Measurements from ENCODE around the gene UTP3.
"Not testable (repeated sequence)": the region's sequence is repeated elsewhere in the genome, so short reads cannot be mapped to it uniquely, and the experiment has no call there.

The UTP3 gene

GRCh38 chr4:70721747-70722146 lies 33.4 kb downstream of the UTP3 start, which contains the start of gene RUFY3:
RUFY3 (plus strand) TSS chr4:70721964; CDS start chr4:70722574, 610 bp downstream.
- peak; percentile 78 to 86 for DNase-seq

DNA sequence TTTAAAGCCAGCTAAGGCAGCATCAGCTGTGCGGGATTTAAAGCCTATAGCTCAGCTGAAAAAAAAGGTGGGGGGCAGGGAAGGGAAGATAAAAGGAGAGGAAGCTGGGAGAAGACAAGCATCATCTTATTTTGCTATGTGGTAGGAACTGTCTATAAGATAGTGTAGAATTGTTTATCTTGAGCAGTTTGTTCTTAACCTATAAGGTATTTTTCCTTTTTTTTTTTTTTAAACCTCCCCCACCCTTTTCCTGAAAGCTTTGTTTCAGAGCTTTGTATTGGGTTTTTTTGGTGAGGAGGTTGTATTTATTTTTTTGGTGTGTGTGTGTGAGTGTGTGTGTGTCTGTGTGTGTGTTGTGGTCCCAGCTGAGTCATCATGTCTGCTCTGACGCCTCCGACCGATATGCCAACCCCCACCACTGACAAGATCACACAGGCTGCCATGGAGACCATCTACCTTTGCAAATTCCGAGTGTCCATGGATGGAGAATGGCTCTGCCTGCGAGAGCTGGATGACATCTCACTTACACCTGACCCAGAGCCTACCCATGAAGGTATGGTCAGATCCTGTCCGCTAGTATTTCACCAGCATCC lies 34.0 kb downstream of the UTP3 start:
- DNase-seq = no peak

DNA sequence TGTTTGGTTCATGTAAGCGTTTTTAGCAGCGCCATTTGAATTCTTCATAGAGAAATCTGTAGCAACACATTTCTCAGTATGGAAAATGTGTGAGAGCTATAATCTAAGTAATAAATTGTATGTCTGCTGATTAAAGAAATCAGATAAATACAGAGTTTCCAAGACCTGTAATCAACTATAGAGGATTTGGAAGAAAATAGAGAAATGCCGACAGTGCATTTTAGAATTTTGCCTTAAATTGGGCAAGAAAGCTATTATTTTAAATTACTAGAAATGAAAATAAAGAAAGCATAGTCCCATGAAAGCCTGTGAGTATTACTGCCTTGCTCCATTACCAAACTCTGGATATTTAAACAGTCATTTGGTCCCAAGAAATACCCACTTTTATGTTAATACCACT lies 36.1 kb downstream of the UTP3 start:
- no peak for DNase-seq

DNA sequence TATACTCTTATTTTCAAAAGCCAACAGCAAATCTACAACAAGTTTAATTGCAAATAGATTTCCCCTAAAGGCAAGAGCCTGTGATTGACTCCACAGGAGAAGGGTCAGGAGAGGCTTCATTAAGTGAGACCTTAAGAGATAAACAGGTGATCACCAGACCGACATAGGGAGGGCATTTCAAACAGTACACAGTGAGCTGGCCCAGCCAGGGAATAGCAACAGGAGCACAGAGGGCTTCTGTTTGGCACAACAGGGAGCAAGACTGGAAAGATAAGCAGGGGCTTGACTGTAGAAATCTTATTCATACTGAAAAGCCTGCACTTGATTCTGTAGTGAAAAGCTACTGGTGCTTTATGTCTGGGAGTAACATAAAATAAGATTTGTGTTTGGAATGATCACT lies 37.3 kb downstream of the UTP3 start:
- DNase-seq = no peak

- DNase-seq = not testable (repeated sequence)
Measured at GRCh38 chr4:70726515-70726914, 38.2 kb downstream of the UTP3 start.

DNA sequence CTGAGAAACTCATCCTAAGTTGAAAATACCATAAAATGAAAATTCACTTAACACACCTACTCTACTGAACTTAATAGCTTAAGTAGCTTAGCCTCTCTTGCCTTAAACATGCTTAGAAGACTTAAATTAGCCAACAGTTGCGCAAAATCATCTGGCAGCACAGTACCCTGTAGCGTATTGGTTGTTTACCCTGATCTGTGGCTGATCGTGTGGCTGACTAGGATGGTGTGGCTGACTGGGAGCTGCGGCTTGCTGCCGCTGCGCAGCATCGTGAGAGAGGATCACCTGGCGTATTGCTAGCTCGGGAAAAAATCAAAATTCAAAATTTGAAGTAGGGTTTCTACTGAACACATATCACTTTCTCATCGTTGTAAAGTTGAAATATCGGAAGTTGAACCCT lies 39.8 kb downstream of the UTP3 start:
- DNase-seq = no peak

DNA sequence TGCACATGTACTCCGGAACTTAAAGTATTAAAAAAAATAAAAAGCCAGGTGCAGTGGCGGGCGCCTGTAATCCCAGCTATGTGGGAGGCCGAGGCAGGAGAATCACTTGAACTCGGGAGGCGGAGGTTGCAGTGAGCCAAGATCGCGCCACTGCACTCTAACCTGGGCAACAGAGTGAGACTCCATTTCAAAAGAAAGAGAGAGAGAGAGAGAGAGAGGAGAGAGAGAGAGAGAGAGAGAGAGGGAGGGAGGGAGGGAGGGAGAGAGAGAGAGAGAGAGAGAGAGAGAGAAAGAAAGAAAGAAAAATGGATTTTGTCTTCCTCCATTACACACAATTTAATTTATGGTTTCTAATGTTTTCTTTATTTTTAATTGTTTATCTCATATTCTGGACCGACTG lies 44.5 kb downstream of the UTP3 start:
- not testable (repeated sequence) for DNase-seq

- DNase-seq = no peak
Measured at GRCh38 chr4:70734168-70734954, 46.0 kb downstream of the UTP3 start.

DNA sequence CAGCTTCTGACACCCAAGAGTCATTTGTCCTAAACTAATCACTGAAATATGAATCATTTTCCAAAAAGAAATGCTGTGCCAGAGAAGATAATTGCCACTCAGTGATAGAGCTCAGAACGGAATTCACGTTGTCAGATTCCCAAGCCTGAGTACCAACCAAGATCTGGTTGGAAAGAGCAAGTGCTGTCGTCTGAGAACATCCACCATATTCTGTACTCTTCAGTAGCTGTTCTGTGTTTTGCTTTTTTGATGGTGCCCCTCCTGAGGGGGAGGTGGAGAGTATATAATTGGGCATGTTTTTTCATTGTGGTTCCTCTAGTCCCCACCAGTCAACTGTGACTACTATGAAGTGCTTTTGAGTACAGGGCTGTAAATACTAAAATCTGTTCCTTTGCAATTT lies 46.6 kb downstream of the UTP3 start:
- DNase-seq = no peak

- not testable (repeated sequence) for DNase-seq
Measured at GRCh38 chr4:70735915-70736314, 47.6 kb downstream of the UTP3 start.

GRCh38 chr4:70737006-70737405 lies 48.7 kb downstream of the UTP3 start:
- DNase-seq = no peak

DNA sequence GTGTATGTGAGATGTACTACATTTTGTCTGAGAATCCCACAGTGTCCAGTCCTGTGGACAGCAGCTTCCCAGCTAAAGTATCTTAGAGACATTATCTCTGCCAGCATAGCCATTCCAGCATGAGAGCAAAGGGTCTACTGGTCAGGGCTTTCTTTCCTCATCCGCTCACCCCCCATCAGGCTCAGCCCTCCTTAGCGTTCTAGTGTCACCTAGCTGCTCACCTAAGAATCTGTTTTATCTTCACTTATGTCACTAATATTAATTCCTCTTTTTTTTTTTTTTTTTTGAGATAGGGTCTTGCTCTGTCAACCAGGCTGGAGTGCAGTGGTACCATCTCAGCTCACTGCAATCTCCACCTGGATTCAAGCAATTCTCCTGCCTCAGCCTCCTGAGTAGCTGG lies 49.1 kb downstream of the UTP3 start:
- DNase-seq = no peak

DNA sequence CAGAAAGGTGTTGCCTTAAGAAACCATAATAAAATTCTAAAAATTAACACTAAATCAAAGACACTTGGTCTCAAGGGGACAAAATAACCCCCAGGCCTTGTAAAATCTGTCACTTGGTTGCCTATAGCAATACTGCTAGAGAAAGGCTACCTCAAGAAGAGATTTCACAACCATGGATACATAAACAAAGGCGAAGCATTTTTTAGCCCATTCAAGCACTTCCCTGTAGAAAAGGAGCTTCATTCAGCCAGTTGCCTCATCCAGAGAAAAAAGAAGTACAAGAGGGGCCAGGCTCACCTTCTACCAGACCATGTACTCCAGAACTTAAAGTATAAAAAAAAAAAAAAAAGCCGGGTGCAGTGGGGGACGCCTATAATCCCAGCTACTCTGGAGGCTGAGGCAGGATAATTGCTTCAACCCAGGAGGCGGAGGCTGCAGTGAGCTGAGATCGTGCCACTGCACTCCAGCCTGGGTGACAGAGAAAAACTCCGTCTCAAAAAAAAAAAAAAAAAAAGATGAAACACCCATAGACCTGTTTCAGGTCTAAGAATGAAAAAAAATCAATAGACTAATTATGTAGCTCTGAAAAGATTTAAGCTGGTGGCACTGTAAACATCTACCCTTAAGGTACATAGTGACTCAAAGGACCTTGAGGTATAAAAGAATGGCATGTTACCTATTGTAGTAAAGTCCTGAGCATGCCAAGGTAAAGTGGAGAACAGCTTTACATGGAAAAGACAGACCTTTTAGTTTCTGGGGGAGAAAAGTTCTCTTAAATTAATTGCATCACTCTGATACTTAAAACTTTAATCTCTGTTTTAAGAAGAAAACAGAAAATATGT lies 51.4 kb downstream of the UTP3 start:
- no peak for DNase-seq

Measured in cerebellar nuclear complex (tissue), 1 donor.